Renal cortical epithelial cell (primary cell): ENCODE measurements around the gene CACNG6. TPM values are rescaled to one million over a fixed set of nuclear protein-coding genes. Genes with fewer than 3 reads are reported as not detected.
A peak's percentile ranks its signal among the peaks of the same experiment; 100 is the strongest.

Experiments
- DNase-seq: peaks from one replicate; pipeline ENCODE4 v3.0.0-alpha.2; 2011; ENCODE audit warnings: low read depth
- total RNA-seq: library from RNA; depleted of rRNA; stranded (reverse); fragments of >200 nt; gene quantifications from 2 replicates; pipeline ENCODE4 v1.2.3, GENCODE V29; 2014

CACNG6 gene
- total RNA-seq, 1 donor from 2014 or later, result 0.55 TPM

DNA sequence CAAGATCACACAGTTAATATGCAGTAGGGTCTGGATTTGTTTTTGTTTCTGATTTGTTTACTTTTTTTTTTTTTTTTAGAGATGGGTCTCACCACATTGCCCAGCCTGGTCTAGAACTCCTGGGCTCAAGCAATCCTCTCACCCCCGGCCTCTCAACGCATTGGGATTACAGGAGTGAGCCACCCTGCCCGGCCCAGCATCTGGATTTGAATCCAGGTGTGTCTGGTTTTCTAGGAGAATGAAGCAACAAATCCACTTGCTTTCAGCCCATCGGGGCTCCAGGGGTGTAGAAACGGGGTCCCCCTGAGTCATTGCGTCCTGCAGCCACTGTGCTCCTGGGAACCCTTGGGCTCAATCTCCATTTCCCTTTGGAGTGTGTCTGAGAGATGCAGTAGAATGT lies 22.1 kb upstream of the CACNG6 start:
- DNase-seq, result no peak

DNA sequence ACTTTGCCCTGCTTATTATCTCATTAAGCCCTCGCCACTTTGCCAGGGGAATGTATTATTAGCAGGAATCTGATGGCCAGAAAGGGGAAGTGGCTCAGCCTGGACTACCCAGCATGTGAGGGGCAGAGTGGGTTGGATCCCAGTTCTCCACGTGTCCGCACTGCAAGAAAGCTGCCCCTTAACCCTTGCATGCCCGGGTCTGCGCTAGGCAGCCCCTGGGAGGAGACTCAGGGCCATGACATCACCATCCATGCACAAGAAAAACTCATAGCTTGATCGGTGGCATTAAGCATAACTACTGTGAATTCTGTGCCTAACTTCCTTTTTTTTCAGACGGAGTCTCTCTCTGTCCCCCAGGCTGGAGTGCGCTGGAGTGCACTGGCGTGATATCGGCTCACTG lies 19.8 kb upstream of the CACNG6 start:
- no peak for DNase-seq

DNA sequence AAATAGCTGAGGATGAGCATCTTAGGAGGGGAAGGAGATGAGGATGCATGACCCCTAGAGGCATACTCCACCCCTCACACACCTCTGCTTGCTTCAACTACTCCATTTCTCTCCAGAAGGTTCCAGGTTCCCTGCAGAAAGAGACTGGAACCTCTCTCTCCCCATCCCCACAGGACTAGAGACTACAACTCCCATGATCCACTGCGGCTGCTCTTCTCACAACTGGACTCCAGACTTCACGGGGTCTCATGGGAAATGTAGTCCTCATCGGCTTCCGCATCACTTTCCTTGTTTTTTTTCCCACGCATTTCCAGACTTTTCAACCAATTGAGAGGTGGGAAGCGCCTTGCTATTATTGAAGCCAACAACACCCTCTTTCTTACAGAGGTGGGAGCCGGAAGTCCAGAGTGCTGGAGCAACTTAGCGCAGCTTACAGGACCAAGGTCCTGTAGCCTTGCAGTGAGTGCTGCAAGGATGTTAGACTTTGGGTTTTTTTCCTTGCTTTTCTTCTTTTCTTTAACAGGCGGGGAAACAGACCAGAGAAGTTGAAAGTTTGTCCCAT lies 13.9 kb upstream of the CACNG6 start:
- DNase-seq, result peak; percentile 44

DNA sequence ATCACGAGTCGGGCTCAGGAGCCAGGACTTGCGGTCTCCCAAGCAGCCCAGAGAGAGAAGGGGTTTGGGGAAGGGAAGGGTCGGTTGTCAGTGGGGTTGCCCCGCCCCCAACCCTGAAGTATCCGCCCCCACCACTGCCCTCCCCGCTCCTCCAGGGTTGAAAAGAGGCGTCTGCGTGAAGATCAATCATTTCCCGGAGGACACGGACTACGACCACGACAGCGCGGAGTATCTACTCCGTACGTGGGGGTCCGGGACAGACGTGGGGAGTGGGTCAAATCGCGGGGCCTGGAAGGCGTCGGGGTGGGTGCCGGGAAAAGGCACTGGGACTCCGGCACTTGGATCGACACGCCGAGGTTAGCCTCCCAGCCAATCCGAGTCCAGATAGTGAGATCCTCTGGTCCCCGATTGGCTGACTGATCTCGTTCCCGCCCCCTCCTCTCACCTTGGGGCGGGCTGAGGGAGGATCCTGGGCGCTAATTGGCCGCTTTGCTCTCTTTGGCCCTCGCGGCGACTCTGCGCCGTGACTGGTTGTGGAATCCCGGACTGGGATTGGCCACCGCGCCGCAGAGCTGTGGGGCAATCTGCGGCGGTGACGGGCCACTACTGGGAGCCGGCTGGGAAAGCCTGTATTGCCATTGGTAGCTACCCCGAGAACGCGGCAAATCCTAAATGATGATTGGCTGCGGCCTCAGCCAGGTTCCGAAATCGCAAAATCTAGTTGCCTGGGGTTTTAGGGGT lies 13.3 kb upstream of the CACNG6 start:
- peak; percentile 3 for DNase-seq

DNA sequence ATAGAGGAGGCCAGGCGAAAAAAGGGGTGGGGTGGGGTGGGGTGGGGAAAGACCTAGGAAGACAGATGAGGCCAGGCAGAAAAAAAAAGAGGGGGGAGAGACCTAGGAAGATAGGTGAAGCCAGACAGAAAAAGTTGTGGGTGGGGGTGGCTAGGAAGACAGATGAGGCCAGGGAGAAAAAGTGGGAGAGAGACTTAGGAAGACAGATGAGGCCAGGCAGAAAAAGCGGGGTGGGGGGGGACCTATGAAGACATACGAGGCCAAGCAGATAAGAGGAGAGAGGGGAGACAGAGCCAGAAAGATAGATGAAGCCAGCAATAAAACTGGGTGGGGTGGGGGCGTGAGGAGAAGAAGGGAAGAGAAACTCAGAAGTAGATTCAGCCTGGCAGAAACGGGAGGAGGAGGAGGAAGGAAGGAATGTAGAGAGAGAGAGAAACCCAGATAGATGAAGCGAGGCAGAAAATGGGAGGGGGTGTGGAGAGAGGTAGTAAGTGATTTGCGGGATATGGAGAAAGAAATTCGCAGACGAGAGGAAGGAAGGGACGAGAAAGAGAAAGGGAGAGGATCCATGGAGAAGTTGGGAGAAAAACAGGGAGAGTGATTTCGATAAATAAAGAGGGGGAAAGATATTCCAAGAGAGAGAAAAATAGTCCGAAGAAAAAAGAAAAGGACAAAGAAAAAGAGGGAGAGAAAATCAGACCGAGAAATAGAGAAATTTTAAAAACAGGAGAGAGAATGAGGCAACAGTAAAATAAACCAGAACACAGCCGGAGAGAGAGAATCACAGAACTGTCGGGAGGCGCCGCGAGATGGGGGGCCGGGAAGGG lies 12.2 kb upstream of the CACNG6 start:
- no peak for DNase-seq

DNA sequence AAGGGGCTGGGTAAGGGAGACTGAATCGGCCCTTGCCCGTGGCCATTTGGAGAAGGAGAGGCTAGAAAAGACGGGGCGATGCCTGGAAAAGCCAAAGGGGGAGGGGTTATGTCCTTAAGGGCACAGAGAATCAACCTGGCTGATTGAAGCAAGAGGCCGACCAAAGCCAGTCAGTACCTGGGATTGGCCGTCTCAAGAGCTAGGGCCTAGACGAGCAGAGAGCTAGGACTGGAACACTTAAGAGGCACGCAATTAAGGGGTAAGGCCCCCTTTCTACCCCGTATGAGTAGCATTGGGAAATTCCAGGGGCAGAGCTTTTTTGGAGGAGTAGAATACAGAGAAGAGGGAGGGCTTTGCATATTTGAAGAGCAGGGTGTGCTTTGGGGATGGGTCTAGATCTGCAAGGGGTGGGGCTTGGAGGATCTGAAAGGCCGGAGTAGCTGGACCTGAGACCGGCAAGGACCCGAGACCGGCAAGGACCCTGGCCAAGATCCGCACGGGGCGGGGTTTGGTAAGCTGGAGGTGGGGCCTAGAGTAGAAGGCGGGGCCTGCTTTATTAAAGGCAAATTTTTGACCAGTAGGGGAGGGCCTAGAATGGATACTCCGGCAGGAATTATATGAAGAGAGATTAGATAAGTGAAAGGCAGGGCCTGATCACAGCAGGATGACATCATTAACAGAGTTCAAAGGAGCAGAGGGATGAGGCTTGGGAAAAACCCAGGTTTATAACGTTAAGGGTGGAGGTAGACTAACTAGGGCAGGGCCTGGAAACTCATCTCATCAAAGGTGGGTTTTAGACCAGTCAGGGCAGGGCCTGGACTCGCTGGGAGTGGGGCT lies 10.7 kb upstream of the CACNG6 start:
- DNase-seq, result no peak

DNA sequence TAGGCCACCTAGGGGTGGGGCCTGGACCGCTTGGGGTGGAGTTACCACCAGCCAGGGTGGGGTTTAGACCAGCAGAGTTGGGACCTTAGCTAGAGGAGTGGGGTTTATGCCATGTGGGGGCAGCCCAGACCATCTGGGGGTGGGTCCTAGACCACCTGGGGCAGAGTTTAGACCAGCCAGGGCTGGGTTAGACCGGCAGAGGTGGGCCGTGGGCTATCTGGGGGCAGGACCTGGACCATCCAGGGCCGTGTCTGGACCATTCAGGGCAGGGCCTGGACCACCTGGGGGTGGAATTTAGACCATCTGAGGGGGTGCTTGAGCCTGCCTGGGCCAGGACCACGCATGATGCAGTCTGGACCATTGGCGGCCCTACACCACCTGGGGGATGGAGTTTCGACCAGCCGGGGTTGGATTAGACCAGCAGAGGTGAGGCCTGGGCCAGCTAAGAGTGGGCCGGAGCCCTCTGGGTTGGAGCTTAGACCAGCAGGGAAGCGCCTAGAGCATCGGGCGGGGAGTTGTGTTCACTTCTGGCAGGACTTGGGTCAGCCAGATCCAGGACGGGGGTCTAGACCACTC lies 10.0 kb upstream of the CACNG6 start:
- DNase-seq, result no peak

DNA sequence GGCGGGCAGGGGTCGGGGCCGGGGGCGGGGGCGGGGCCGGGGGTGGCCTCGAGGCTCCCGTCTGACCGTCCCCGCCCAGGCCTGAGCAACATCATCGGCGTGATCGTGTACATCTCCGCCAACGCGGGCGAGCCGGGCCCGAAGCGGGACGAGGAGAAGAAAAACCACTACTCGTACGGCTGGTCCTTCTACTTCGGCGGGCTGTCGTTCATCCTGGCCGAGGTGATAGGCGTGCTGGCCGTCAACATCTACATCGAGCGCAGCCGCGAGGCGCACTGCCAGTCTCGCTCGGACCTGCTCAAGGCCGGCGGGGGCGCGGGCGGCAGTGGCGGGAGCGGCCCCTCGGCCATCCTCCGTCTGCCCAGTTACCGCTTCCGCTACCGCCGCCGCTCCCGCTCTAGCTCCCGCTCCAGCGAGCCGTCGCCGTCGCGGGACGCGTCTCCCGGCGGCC lies 9.4 kb upstream of the CACNG6 start:
- no peak for DNase-seq

DNA sequence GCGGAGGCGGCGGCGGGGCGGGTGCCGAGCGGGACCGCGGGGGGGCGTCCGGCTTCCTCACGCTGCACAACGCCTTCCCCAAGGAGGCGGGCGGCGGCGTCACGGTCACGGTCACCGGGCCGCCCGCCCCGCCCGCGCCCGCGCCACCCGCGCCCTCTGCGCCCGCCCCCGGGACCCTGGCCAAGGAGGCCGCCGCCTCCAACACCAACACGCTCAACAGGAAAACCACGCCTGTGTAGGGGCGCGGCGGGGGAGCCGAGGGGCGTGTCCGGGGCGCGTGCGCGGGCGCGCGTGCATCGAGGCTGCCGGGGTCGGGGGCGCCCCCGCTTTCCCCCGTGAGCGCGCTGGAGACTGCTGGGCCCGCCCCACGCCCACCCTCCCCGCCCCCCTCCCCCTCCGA lies 8.8 kb upstream of the CACNG6 start:
- DNase-seq, result no peak

DNA sequence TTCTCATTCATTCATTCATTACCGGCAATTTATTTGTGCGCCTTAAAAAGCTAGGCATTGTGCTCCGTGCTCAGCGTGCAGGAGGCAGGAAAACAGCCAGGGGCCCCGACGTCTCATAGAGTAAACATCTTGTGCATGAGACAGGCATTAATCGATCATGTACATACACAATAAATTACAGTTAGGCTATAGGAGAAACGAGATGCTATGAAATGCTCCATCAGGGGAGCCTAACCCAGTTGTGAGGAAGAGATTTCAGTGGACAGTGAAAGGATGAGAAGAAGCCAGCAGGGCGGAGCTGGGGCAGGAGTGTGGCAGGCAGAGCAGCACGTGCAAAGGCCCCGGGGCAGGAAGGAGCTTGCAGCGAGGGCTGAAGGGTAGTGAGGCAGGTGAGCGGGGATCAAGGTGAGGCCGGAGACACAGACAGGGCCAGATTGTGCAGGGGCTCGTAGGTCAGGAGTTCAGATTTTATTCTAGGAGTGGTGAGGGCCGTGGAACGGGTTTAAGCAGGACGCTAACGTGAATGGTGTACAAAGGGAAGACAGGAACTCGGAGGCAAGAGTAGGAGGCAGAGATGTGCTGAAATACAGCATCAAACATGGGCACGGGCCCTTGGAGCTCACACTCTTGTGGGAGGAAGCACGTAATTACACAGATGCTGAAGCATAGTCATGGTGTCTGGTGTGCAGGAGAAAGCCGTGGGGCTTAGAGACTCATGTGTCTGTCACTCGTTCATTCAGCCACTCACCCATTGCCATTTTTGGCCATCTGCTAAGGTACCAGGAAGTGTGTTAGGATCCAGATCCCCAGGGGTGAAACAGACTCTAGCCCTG lies 7.8 kb upstream of the CACNG6 start:
- no peak for DNase-seq

DNA sequence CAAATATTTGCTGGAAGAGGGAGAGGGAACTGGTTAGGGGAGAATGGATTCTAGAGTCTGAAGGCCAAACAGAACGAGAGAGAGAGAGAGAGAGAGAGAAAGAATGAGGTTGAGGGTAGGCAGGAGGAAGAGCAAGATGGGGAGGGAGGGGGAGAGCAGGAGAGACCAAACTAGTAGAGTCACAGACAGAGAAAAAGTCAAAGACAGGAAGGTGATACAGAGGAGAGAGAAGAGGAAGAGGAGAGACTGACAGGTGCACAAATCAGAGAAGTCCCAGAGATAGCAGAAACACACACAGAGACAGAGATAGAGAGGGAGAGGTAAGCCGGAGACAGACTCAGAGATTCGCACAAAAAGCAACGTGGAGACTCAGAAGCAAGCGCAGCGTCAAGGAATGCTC lies 5.6 kb upstream of the CACNG6 start:
- DNase-seq, result no peak

DNA sequence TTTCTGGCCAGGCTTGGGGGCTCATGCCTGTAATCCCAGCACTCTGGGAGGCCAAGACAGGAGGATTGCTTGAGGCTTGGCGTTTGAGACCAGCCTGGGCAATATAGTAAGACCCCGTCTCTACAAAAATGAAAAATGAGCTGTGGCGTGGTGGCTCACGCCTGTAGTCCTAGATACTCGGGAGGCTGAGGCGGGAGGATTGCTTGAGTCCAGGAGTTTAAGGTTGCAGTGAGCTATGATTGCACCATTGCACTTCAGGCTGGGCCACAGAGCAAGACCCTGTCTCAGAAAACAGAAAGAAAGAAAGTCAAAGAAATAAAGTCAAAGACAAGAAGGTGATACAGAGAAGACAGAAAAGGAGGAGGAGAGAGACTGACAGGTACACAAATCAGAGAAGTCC lies 2.5 kb upstream of the CACNG6 start:
- DNase-seq, result no peak

DNA sequence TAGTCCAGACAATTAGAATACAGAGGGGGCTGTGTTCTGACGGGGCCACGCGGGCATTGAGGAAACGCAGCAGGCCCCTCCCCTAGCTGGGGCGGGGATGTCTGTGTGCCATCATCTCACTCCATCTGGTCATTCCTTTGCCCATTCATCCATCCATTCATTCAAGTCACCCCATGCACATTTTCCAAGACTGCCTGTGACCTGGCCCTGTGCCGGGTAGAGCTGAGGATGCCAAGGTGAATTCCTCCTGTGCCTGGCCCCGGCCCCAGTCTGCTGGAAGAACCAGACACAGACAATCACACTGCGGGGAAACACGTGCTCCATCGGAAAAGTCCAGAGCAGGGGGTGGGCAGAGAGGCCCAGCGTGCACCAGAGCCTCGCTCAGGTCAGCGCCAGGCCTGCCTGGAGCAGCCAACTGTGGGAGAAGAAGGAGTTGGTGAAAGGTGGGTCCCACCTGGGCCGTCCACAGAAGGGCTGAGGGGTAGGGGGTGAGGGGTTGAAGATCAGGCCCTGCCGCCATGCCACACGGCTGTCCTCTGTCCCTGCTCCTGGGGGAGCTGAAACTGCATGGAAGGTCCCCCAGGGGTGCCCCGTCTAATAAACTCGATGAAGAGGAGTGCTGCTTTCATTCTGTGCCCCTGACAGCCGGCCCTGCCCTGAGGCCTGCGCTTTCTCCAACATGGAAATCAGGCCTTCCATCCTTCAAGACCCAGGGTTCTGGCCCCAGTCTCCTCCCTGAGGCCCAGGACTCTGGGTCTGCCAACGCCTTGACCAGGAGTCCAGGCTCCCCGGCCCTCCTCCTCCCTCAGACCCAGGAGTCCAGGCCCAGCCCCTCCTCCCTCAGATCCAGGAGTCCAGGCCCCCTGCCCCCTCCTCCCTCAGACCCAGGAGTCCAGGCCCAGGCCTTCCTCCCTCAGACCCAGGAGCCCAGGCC lies 1.6 kb upstream of the CACNG6 start:
- no peak for DNase-seq

DNA sequence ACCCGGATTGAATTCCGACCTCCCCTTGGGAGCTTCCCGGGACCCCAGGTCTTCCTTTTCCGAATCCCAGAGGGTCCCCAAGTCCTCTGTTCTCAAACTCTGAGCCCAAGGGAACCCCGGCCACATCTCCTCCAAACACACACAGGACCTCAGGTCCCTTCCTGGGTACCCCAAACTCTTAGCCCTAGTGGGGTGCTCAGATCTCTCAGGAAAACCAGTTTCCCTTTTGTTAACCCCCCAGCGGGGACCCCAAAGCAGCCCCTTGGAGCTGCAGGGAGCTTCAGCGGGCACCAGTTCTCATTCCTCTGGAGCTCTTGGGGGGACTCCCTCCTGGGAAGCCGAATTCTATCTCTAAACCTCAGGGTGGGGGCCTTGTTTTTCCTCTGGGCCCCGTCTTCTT lies 774 bp downstream of the CACNG6 start:
- DNase-seq, result no peak

DNA sequence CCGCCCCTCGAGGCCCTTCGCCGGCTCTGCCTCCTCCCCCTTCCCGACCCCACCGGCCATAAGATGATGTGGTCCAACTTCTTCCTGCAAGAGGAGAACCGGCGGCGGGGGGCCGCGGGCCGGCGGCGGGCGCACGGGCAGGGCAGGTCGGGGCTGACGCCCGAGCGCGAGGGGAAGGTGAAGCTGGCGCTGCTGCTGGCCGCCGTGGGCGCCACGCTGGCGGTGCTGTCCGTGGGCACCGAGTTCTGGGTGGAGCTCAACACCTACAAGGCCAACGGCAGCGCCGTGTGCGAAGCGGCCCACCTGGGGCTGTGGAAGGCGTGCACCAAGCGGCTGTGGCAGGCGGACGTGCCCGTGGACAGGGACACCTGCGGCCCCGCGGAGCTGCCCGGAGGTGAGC lies 1.4 kb downstream of the CACNG6 start:
- no peak for DNase-seq

DNA sequence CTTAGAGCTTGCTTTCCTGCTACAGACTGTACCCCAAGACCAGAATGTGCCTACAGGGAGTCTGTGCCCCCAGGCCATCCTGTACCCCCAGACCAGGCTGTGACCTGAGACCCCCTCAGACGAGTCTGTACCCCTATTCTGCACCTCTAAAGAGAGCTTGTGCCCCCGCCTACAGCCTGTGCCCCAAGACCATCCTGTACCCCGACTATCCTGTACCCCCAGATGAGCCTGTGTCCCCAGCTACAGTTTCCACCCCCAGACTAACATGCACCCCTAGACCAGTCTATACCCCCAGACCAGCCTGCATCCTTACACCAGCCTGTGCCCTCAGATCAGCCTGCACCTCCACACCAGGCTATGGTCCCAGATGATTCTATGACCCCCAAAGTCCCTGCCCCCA lies 2.0 kb downstream of the CACNG6 start:
- no peak for DNase-seq

DNA sequence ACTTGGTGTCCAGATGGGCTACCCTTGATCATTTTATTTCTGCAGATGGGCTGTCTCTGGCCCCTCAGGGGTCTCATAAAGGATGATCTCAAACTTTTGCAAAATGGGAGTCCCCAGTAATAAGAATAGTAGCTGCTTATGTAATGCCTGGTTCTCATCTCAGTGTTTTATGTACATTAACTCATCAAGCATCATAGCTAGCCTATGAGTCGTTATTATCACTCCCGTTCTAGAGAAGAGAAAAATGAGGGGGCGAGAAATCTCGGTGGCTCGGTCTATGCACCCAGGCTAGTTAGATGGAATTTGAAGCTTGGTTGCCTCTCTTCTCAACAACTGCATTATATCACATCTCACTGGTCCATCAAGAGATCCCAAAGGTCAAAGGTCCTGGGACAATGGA lies 3.4 kb downstream of the CACNG6 start:
- no peak for DNase-seq

DNA sequence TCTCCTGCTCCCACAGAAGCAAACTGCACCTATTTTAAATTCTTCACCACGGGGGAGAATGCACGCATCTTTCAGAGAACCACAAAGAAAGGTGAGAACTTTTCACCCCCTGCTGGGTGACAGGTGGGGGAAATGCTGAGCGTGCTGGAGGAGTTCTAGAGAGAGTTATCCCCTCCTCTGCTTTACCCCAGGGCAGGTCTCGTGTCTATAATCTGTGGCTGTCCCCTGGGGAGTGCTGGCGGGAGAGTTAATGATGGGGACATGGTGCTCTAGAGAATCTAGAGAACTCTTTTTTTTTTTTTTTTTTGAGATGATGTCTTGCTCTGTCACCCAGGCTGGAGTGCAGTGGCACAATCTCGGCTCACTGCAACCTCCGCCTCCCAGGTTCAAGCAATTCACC lies 6.8 kb downstream of the CACNG6 start:
- DNase-seq, result no peak

DNA sequence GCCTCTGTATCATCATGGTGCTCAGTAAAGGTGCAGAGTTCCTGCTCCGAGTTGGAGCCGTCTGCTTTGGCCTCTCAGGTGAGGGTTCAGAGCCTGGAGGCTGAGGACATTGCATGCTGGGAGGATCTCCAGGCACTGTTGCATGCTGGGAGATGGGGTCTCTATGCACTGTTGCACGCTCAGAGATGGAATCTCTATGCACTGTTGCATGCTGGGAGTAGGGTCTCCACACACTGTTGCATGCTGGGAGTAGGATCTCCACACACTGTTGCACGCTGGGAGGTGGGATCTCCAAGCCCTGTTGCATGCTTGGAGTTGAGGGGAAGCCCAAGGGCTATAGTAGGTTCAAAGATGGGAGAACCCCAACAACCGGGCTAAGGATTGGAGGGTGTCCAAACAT lies 8.3 kb downstream of the CACNG6 start:
- DNase-seq, result no peak

DNA sequence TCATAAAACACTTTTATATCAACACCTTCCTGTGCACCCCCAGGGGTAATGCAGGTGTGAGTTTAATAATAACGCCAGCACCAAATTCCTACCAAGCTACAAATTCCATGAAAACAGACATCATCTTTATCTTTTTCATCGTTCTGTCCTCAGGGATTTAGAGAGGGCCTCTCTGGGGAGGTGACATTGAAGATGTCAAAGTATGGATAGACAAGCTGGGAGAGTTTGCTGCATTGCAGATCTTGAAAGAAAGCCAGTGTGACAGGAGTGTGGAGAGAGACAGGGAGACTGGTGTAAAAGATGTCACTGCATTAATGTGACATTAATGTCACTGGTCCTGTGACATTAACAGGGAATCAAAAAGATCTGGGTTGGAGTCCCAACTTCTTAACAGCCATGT lies 10.1 kb downstream of the CACNG6 start:
- DNase-seq, result no peak
